SKM-1 treated with dmso at 0.1 percent for 144 hours (cell line): ENCODE measurements around the gene PARD6G.

Source experiments
- DNase-seq: peaks from one replicate; lab custom pipeline; 2025; ENCODE audit not compliant: unreplicated experiment; lab: John Stamatoyannopoulos, UW

PARD6G gene

DNA sequence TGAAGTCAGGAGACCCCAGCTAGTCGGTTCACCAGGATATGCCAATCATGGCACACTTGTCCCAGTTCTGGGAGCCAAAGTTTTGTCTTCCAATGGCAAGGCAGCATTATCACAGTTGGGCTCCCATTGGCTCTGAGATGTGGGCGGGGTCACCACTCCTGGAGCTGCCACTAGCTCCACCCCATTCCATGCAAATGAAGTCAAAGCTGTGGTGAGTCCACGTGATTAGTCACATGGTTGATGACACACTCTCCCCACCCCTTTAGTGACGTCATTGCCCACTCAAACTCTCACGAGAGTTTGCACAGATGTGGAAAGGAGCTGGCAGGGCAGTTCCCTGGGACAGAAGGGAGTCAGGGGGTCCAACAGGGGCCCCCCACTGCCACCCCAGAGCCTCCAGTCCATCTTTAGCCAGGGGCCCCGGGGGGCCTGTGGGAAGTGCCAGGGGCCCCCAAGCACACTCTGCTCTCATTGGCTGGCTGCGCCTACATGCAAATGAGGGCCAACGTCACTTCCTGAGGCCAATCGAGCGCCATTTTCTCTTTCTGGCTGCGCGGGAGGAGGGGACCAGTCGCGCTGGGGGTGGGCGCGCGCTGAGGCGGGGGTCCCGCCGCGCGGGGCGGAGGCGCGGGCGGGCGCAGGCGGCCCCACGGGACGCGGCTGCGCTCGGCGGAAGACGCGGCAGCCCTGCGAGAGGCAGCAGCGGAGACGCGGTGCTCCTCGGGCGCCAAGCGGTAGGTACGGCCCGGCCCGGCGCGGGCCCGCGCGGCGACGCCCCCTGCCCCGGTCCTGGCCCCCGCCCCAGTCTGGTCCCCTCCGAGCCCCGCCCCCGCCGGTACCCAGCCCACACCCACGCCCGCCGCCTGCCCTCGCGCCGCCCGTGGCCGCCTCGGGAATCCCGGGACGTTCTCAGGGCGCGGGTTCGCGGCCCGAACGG lies 138.3 kb downstream of the PARD6G start, which contains the start of gene ADNP2:
ADNP2 (plus strand) TSS at position 524 of the 937 bp plus-strand sequence. CDS start 8,281 bp downstream, outside the sequence.
- peak; percentile 94 for DNase-seq

DNA sequence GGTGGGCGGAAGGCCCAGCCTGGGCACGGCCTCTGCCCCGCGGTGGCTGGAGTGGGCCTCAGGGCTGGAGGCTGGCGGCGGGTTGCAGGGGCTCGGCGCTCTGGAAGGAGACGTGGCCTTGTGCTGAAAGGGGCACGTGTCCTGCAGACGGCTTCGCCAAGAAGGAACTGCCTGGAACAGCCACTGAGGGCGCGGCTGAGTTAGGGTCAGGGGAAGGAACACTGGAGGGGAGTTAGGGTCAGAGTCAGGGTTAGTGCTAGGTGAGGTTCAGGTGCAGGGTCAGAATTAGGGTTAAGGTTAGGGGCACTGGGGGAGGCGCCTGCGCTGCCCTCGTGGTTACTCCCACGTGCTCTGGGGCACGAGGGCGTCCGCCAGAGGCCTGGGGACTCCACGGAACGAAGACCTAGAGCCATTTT lies 139.2 kb downstream of the PARD6G start:
- DNase-seq, result no peak

DNA sequence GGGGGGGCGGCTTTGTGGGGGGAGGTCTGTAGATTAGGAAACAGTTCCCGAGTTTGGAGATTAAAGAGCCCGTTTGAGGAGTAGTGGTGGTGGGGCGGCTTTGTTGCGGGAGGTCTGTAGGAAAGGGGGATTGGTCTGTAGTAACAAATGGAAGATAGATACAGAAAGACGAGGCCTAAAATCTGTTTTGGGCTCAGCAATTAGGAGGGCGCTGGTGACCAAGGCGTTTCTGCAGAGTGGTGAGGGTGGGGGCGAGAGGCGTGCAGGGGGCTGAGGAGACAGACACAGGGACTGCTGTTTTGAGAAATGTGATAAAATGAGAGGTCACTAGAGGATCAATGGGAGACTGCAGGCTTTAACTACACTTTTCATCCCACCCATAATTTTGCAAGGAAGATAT lies 139.9 kb downstream of the PARD6G start:
- no peak for DNase-seq
